Neural progenitor cell (in vitro differentiated cells): ENCODE data around the gene ADARB2. TPM values are rescaled to one million over a fixed set of nuclear protein-coding genes. Genes with fewer than 3 reads are reported as not detected.
"Not testable (repeated sequence)": the region's sequence is repeated elsewhere in the genome, so short reads cannot be mapped to it uniquely, and the experiment has no call there.

Source experiments
- DNase-seq: peaks from one replicate; pipeline ENCODE4 v3.0.0-alpha.2; 2016; ENCODE audit warnings: low spot score
- H2AFZ ChIP-seq: fragments of 200-600 bp; sonication (generic); replicated peaks from 2 replicates; pipeline ENCODE4 v1.6.1; 2016; ENCODE audit warnings: antibody characterized with exemption
- H3F3A ChIP-seq: fragments of 200-600 bp; sonication (generic); 2 replicates; pipeline ENCODE4 v1.6.1; 2016; ENCODE audit warnings: antibody characterized with exemption, low read depth
- H3K27ac ChIP-seq: fragments of 200-600 bp; sonication (generic); 2 replicates; pipeline ENCODE4 v1.5.1; 2016; ENCODE audit warnings: mild to moderate bottlenecking
- H3K27me3 ChIP-seq: fragments of 200-600 bp; sonication (generic); 2 replicates; pipeline ENCODE4 v1.6.1; 2016; ENCODE audit warnings: mild to moderate bottlenecking, moderate library complexity
- H3K36me3 ChIP-seq: fragments of 200-600 bp; sonication (generic); 2 replicates; pipeline ENCODE4 v1.5.1; 2016
- H3K4me1 ChIP-seq: fragments of 200-600 bp; sonication (generic); 2 replicates; pipeline ENCODE4 v1.6.1; 2016; ENCODE audit warnings: mixed run types
- H3K4me2 ChIP-seq: fragments of 200-600 bp; sonication (generic); 2 replicates; pipeline ENCODE4 v1.6.1; 2016
- H3K4me3 ChIP-seq: fragments of 200-600 bp; sonication (generic); 2 replicates; pipeline ENCODE4 v1.5.1; 2016
- H3K79me2 ChIP-seq: fragments of 200-600 bp; sonication (generic); 2 replicates; pipeline ENCODE4 v1.6.1; 2016; ENCODE audit warnings: low read depth
- H3K9ac ChIP-seq: fragments of 200-600 bp; sonication (generic); 2 replicates; pipeline ENCODE4 v1.6.1; 2016
- H3K9me3 ChIP-seq: fragments of 200-600 bp; sonication (generic); 2 replicates; pipeline ENCODE4 v1.5.1; 2016; ENCODE audit warnings: low read depth
- H4K20me1 ChIP-seq: fragments of 200-600 bp; sonication (generic); 2 replicates; pipeline ENCODE4 v1.6.1; 2016; ENCODE audit warnings: low read depth
- H3K27ac Mint-ChIP-seq: 3 replicates; pipeline ENCODE4 v1.8.0; 2021; ENCODE audit warnings: mixed read lengths
- H3K27me3 Mint-ChIP-seq: 2 replicates; pipeline ENCODE4 v1.8.0; 2022; ENCODE audit warnings: low read depth, mild to moderate bottlenecking, inconsistent platforms, moderate library complexity, mixed read lengths; ENCODE audit not compliant: insufficient read depth
- H3K36me3 Mint-ChIP-seq: 3 replicates; pipeline ENCODE4 v1.8.0; 2021; ENCODE audit warnings: mixed read lengths
- H3K4me1 Mint-ChIP-seq: 3 replicates; pipeline ENCODE4 v1.8.0; 2021; ENCODE audit warnings: mixed read lengths
- H3K4me3 Mint-ChIP-seq: 3 replicates; pipeline ENCODE4 v1.8.0; 2021; ENCODE audit warnings: mild to moderate bottlenecking, moderate library complexity, mixed read lengths
- H3K9me3 Mint-ChIP-seq: 3 replicates; pipeline ENCODE4 v1.8.0; 2020; ENCODE audit warnings: mixed read lengths
- CTCF ChIP-seq: fragments of 200-600 bp; sonication (generic); IDR thresholded peaks from 2 replicates; pipeline ENCODE4 v1.5.1; 2017; ENCODE audit warnings: antibody characterized with exemption, mild to moderate bottlenecking
- EZH2 ChIP-seq: fragments of 200-600 bp; sonication (generic); IDR thresholded peaks from 2 replicates; pipeline ENCODE4 v1.6.1; 2017; ENCODE audit warnings: antibody characterized with exemption, mild to moderate bottlenecking, moderate library complexity
- EZH2phosphoT487 ChIP-seq: fragments of 200-600 bp; sonication (generic); IDR thresholded peaks from 2 replicates; pipeline ENCODE4 v1.6.1; 2017; ENCODE audit warnings: antibody characterized with exemption
- total RNA-seq: library from RNA; depleted of rRNA; stranded (reverse); fragments of >200 nt; gene quantifications from 2 replicates; pipeline ENCODE4 v1.2.3, GENCODE V29; 2015; ENCODE audit warnings: low replicate concordance

ADARB2 gene
- total RNA-seq, 1 donor from 2014 or later, result not detected

- Histone ChIP-seq H3K4me1 (no peaks in the 10 kb centered on the region), H4K20me1 (no peaks in the 10 kb centered on the region), H3K9me3 (no peaks in the 10 kb centered on the region), H3K36me3 (no peaks in the 10 kb centered on the region), H3K4me3 (no peak overlapping the region), H3F3A (no peaks in the 10 kb centered on the region), H3K9ac (no peak overlapping the region), H3K4me2 (no peak overlapping the region), H3K27me3 (no peaks in the 10 kb centered on the region), H2AFZ (no peak overlapping the region), H3K79me2 (no peaks in the 10 kb centered on the region), H3K27ac (no peak overlapping the region)
- Mint-ChIP-seq H3K4me1 (no peaks in the 10 kb centered on the region), H3K9me3 (peaks cover 7% of the 10 kb centered on the region), H3K4me3 (no peak overlapping the region), H3K36me3 (no peaks in the 10 kb centered on the region), H3K27ac (peak overlapping the region; percentile 16), H3K27me3 (no peaks in the 10 kb centered on the region)
- TF ChIP-seq EZH2phosphoT487 (no peak), CTCF (no peak), EZH2 (no peak)
- no peak for DNase-seq
Observed at GRCh38 chr10:1538121-1538520, 199.2 kb downstream of the ADARB2 start.

- H3K4me3 ChIP-seq, H3K9me3 ChIP-seq, H3K4me1 ChIP-seq, H3K27me3 ChIP-seq, H4K20me1 ChIP-seq, H3F3A ChIP-seq, H3K4me2 ChIP-seq, H3K4me1 Mint-ChIP-seq, H3K9ac ChIP-seq, H3K9me3 Mint-ChIP-seq, H3K79me2 ChIP-seq, H3K27ac ChIP-seq, H3K27ac Mint-ChIP-seq, H3K27me3 Mint-ChIP-seq, H2AFZ ChIP-seq, H3K36me3 ChIP-seq, DNase-seq, H3K36me3 Mint-ChIP-seq, H3K4me3 Mint-ChIP-seq: not testable (repeated sequence)
Observed at GRCh38 chr10:1537449-1537848, 199.9 kb downstream of the ADARB2 start.

- TF ChIP-seq EZH2, result no peak
- TF ChIP-seq EZH2phosphoT487, result no peak
- TF ChIP-seq CTCF, result no peak
- H3K4me3 Mint-ChIP-seq, result no peak overlapping the region
- Histone ChIP-seq H3K4me1 (no peaks in the 10 kb centered on the region), H3K4me3 (no peak overlapping the region), H3K27ac (no peak overlapping the region), H3K4me2 (no peak overlapping the region), H3K27me3 (no peaks in the 10 kb centered on the region), H2AFZ (no peak overlapping the region), H3K79me2 (no peaks in the 10 kb centered on the region), H3F3A (no peaks in the 10 kb centered on the region), H3K9ac (no peak overlapping the region), H3K9me3 (no peaks in the 10 kb centered on the region), H4K20me1 (no peaks in the 10 kb centered on the region), H3K36me3 (no peaks in the 10 kb centered on the region)
- H3K4me1 Mint-ChIP-seq, result no peaks in the 10 kb centered on the region
- peaks cover 1% of the 10 kb centered on the region for H3K27me3 Mint-ChIP-seq
- H3K9me3 Mint-ChIP-seq, result peaks cover 7% of the 10 kb centered on the region
- no peak overlapping the region for H3K27ac Mint-ChIP-seq
- no peaks in the 10 kb centered on the region for H3K36me3 Mint-ChIP-seq
- DNase-seq, result no peak
Observed at GRCh38 chr10:1536341-1536740, 201.0 kb downstream of the ADARB2 start.

- Mint-ChIP-seq H3K36me3 (no peaks in the 10 kb centered on the region), H3K27ac (peak overlapping the region; percentile 53), H3K4me3 (no peak overlapping the region), H3K27me3 (peaks cover 5% of the 10 kb centered on the region), H3K9me3 (peaks cover 7% of the 10 kb centered on the region), H3K4me1 (no peaks in the 10 kb centered on the region)
- Histone ChIP-seq H3K4me2 (no peak overlapping the region), H3K27me3 (no peaks in the 10 kb centered on the region), H2AFZ (no peak overlapping the region), H3K36me3 (no peaks in the 10 kb centered on the region), H3K4me3 (no peak overlapping the region), H4K20me1 (no peaks in the 10 kb centered on the region), H3K27ac (no peak overlapping the region), H3K9me3 (no peaks in the 10 kb centered on the region), H3K79me2 (no peaks in the 10 kb centered on the region), H3K9ac (no peak overlapping the region), H3F3A (no peaks in the 10 kb centered on the region), H3K4me1 (no peaks in the 10 kb centered on the region)
- no peak for DNase-seq
- no peak for TF ChIP-seq EZH2phosphoT487
- TF ChIP-seq CTCF, result no peak
- TF ChIP-seq EZH2, result no peak
Observed at GRCh38 chr10:1535301-1535965, 201.9 kb downstream of the ADARB2 start.
